GM12892 (cell line): ENCODE data around the gene BET1L.

ENCODE experiments used
- POLR2A ChIP-seq: IDR thresholded peaks from 2 replicates; pipeline ENCODE4 v1.6.1; 2011; ENCODE audit warnings: low read depth, low read length, control low read depth
- POLR2AphosphoS5 ChIP-seq: IDR thresholded peaks from 2 replicates; pipeline ENCODE4 v1.6.1; 2011; ENCODE audit warnings: low read depth, low read length, control low read depth
- TAF1 ChIP-seq: IDR thresholded peaks from 2 replicates; pipeline ENCODE4 v1.6.1; 2011; ENCODE audit warnings: low read depth, mild to moderate bottlenecking, control low read depth, low read length, borderline replicate concordance

- TF ChIP-seq POLR2A (no peak), TAF1 (no peak), POLR2AphosphoS5 (no peak)
These were observed 20.7 kb upstream of the BET1L start for GRCh38 chr11:227824-228379.
